Testis (tissue), 2 donors: ENCODE measurements around the gene ACTL10.

Experiments used
- CTCF ChIP-seq, 3 experiments: fragments of 450-650 bp in 2 of 3; fragments of 200-600 bp in 1 of 3; sonication (generic) in 1 of 3; IDR thresholded peaks; one replicate each; pipeline ENCODE4 v1.5.1; 2016 to 2019; ENCODE audit warnings: antibody characterized with exemption in 3 of 3, mild to moderate bottlenecking in 2 of 3, moderate library complexity in 1 of 3
- POLR2A ChIP-seq: fragments of 450-650 bp; IDR thresholded peaks from one replicate; pipeline ENCODE4 v1.6.1; 2017; ENCODE audit warnings: antibody characterized with exemption, mild to moderate bottlenecking, moderate library complexity

DNA sequence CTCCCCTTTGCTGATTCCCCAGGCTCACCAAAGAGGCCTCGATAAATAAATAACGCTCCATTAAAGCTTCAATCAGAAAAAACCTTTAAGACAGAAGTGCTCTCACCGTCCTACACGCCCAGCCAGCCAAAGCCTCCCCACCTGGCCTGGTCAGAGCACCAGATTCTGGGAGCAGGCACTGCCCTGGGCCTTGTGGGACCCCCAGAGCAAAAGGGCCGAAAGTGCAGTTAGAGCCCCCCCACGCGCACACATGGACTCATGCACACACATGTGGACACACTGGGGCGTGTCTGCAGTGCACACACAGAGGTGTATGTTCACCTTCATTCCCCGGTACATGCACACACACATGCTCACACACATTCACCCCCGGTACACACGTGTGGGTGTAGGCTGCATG is 9.4 kb downstream of the ACTL10 start:
- TF ChIP-seq CTCF (IDR thresholded peaks at IDR 0.05) (no peak), POLR2A (no peak)
